NT2/D1 (cell line): ENCODE measurements around the gene ZNF689.

Experiments used
- SUZ12 ChIP-seq: IDR thresholded peaks from 2 replicates; pipeline ENCODE4 v1.6.1; 2011; ENCODE audit not compliant: insufficient read length, insufficient read depth; ENCODE audit errors: extremely low read depth
- ZNF274 ChIP-seq: IDR thresholded peaks from 2 replicates; pipeline ENCODE4 v1.6.1; 2011; ENCODE audit warnings: mild to moderate bottlenecking, low read depth, low read length

DNA sequence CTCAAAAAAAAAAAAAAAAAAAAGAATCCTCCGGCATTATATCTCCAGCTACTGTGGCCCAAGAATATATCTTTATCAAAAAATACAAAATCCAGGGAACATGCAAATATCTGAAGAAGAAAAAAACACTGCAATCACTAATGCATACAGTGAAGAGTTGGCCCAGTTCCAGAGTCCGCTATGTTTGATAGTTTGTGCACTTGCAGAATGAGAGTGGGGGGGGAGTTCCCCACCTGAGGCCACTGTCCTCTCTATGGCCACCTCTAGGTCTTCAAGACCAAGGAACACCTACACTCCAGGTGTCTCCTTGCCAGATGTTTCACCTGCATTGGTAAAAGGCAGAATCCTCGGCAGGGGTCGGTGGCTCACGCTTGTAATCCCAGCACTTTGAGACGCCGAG, 28.7 kb downstream of the ZNF689 start:
- no peak for TF ChIP-seq ZNF274
- TF ChIP-seq SUZ12, result no peak
